Body of pancreas (tissue), 4 donors: ENCODE data around the gene CNOT1. TPM values are rescaled to one million over a fixed set of nuclear protein-coding genes. Genes with fewer than 3 reads are reported as not detected.

Source experiments
- ATAC-seq: fragments of 150-250 bp; one replicate; pipeline ENCODE4 v1.9.1; 2016
- DNase-seq, 4 donors: peaks; one replicate each; pipeline ENCODE4 v3.0.0-alpha.2; 2019
- H3K27ac ChIP-seq, 4 donors: fragments of 200-600 bp; sonication (generic); 1 replicate in 3 of 4; 2 replicates in 1 of 4; pipeline versions ENCODE4 v1.5.1 to v1.6.1; 2016 to 2019; ENCODE audit warnings: mild to moderate bottlenecking in 1 of 4, mixed read lengths in 1 of 4, moderate library complexity in 1 of 4
- H3K27me3 ChIP-seq, 2 donors: fragments of 200-600 bp; sonication (generic); one replicate each; pipeline ENCODE4 v1.6.0; 2016; ENCODE audit warnings: mild to moderate bottlenecking in 1 of 2
- H3K36me3 ChIP-seq, 2 donors: fragments of 200-600 bp; sonication (generic); replicated peaks in 1 of 2; 2 replicates each; pipeline ENCODE4 v1.5.1; 2016; ENCODE audit warnings: low read depth in 2 of 2; ENCODE audit not compliant: insufficient read depth in 1 of 2
- H3K4me1 ChIP-seq: fragments of 200-600 bp; sonication (generic); one replicate; pipeline ENCODE4 v1.6.0; 2016
- H3K4me3 ChIP-seq, 2 donors: fragments of 200-600 bp; sonication (generic); 1 replicate in 1 of 2; 2 replicates in 1 of 2; pipeline ENCODE4 v1.5.1; 2016 to 2019
- H3K9me3 ChIP-seq, 3 donors: fragments of 200-600 bp; sonication (generic); 1 replicate in 2 of 3; 2 replicates in 1 of 3; pipeline ENCODE4 v1.5.1; 2016
- CTCF ChIP-seq, 7 experiments: fragments of 450-650 bp in 4 of 7; fragments of 200-600 bp in 3 of 7; sonication (generic) in 3 of 7; IDR thresholded peaks; one replicate each; pipeline ENCODE4 v1.5.1; 2016 to 2019; ENCODE audit warnings: antibody characterized with exemption in 7 of 7
- POLR2A ChIP-seq, 3 donors: fragments of 450-650 bp; IDR thresholded peaks; one replicate each; pipeline ENCODE4 v1.6.1; 2016; ENCODE audit warnings: antibody characterized with exemption in 3 of 3, mild to moderate bottlenecking in 2 of 3
- WGBS, 2 donors: methylation state at CpG; one replicate each; pipeline ENCODE4 v1.1.5; 2017; 5-methylcytosine and 5-hydroxymethylcytosine counted together
- intact Hi-C: fragments of 100-400 bp; cut with DNase I; formaldehyde crosslinking; loops from one replicate; pipeline ENCODE4 v1.15.1; 2023
- total RNA-seq, 2 donors: library from RNA; depleted of rRNA; stranded (reverse); fragments of >200 nt; gene quantifications; one replicate each; pipeline ENCODE4 v1.1.0, GENCODE V29; 2016

The CNOT1 gene
- total RNA-seq, 2 donors from 2014 or later: 56.8 to 63.9 TPM

GRCh38 chr16:58510097-58510775 lies 119.4 kb downstream of the CNOT1 start:
- Histone ChIP-seq H3K27me3 (no peaks in the 10 kb centered on the region), H3K4me1 (peaks cover 22% of the 10 kb centered on the region), H3K27ac (no peak overlapping the region), H3K9me3 (no peaks in the 10 kb centered on the region), H3K36me3 (no peaks in the 10 kb centered on the region), H3K4me3 (no peak overlapping the region)
- ATAC-seq (no peak), DNase-seq (peak in 2 of 4 donors; percentile 5 to 9)
- WGBS, 2 donors: 91% methylated on average over 17 to 18 of the region's 18 CpGs
- TF ChIP-seq CTCF (IDR thresholded peaks at IDR 0.05) (no peak), POLR2A (IDR thresholded peaks at IDR 0.05) (no peak)
- intact Hi-C loops: no loop called here

- H3K36me3 ChIP-seq: no peaks in the 10 kb centered on the region
- no peaks in the 10 kb centered on the region for H3K27me3 ChIP-seq
- H3K9me3 ChIP-seq: no peaks in the 10 kb centered on the region
- DNase-seq (peak in 2 of 4 donors; percentile 2 to 7), ATAC-seq (no peak)
- no peak overlapping the region for H3K27ac ChIP-seq
- TF ChIP-seq POLR2A (IDR thresholded peaks at IDR 0.05) (no peak), CTCF (IDR thresholded peaks at IDR 0.05) (no peak)
- peaks cover 15% of the 10 kb centered on the region for H3K4me1 ChIP-seq
- intact Hi-C loops: no loop called here
- WGBS, 2 donors: 86% methylated on average over 9 of the region's 9 CpGs; no CpG with 5 or more reads in 1 of the 2 donors
- no peak overlapping the region for H3K4me3 ChIP-seq
Observed at GRCh38 chr16:58509256-58510096, 120.2 kb downstream of the CNOT1 start.

GRCh38 chr16:58508671-58509251 lies 120.9 kb downstream of the CNOT1 start:
- Histone ChIP-seq H3K27ac (no peak overlapping the region), H3K27me3 (no peaks in the 10 kb centered on the region), H3K4me1 (peaks cover 12% of the 10 kb centered on the region), H3K4me3 (no peak overlapping the region), H3K9me3 (no peaks in the 10 kb centered on the region), H3K36me3 (no peaks in the 10 kb centered on the region)
- no peak for ATAC-seq
- intact Hi-C loops: no loop called here
- no peak for TF ChIP-seq POLR2A (IDR thresholded peaks at IDR 0.05)
- no peak for TF ChIP-seq CTCF (IDR thresholded peaks at IDR 0.05)
- DNase-seq: peak in 2 of 4 donors; percentile 3 to 9
- 77 to 88% methylated on average over 4 to 5 of the region's 5 CpGs for WGBS, 2 donors

- intact Hi-C loops: no loop called here
- no peaks in the 10 kb centered on the region for H3K9me3 ChIP-seq
- ATAC-seq: no peak
- DNase-seq: peak in 2 of 4 donors; percentile 3 to 9
- peaks cover 12% of the 10 kb centered on the region for H3K4me1 ChIP-seq
- no peaks in the 10 kb centered on the region for H3K27me3 ChIP-seq
- 66 to 75% methylated on average over 7 to 12 of the region's 14 CpGs for WGBS, 2 donors
- no peak overlapping the region for H3K4me3 ChIP-seq
- no peaks in the 10 kb centered on the region for H3K36me3 ChIP-seq
- TF ChIP-seq CTCF (IDR thresholded peaks at IDR 0.05) (no peak), POLR2A (IDR thresholded peaks at IDR 0.05) (no peak)
- no peak overlapping the region for H3K27ac ChIP-seq
Observed at GRCh38 chr16:58507963-58508670, 121.5 kb downstream of the CNOT1 start.
